Parathyroid adenoma (tissue), 2 donors: Measurements from ENCODE around the gene CACNA1D.
A peak's percentile ranks its signal among the peaks of the same experiment; 100 is the strongest.
"Not testable (repeated sequence)": the region's sequence is repeated elsewhere in the genome, so short reads cannot be mapped to it uniquely, and the experiment has no call there.

ENCODE experiments used
- H2AFZ ChIP-seq: fragments of 300-600 bp; sonication (generic); one replicate; pipeline ENCODE4 v1.7.0; 2017; ENCODE audit warnings: antibody characterized with exemption, mild to moderate bottlenecking
- H3K27ac ChIP-seq: fragments of 300-600 bp; sonication (generic); one replicate; pipeline ENCODE4 v1.7.0; 2017
- H3K27me3 ChIP-seq: fragments of 300-600 bp; sonication (generic); one replicate; pipeline ENCODE4 v1.7.0; 2017; ENCODE audit warnings: low read length; ENCODE audit not compliant: control insufficient read depth, insufficient read depth
- H3K36me3 ChIP-seq: fragments of 300-600 bp; sonication (generic); one replicate; pipeline ENCODE4 v1.7.0; 2017; ENCODE audit warnings: low read length; ENCODE audit not compliant: control insufficient read depth, insufficient read depth
- H3K4me1 ChIP-seq: fragments of 300-600 bp; sonication (generic); one replicate; pipeline ENCODE4 v1.7.0; 2017; ENCODE audit warnings: control low read depth
- H3K4me2 ChIP-seq: fragments of 300-600 bp; sonication (generic); one replicate; pipeline ENCODE4 v1.7.0; 2017; ENCODE audit warnings: low read length
- H3K4me3 ChIP-seq: fragments of 300-600 bp; sonication (generic); one replicate; pipeline ENCODE4 v1.7.0; 2017; ENCODE audit warnings: low read depth, low read length
- H3K79me2 ChIP-seq: fragments of 300-600 bp; sonication (generic); one replicate; pipeline ENCODE4 v1.7.0; 2017; ENCODE audit warnings: control low read depth
- H3K9ac ChIP-seq: fragments of 300-600 bp; sonication (generic); one replicate; pipeline ENCODE4 v1.7.0; 2017; ENCODE audit warnings: mild to moderate bottlenecking
- H3K9me3 ChIP-seq: fragments of 300-600 bp; sonication (generic); one replicate; pipeline ENCODE4 v1.7.0; 2017; ENCODE audit warnings: low read length; ENCODE audit not compliant: control insufficient read depth
- CTCF ChIP-seq: fragments of 300-600 bp; sonication (generic); IDR thresholded peaks from one replicate; pipeline ENCODE4 v1.7.0; 2017; ENCODE audit warnings: antibody characterized with exemption, mild to moderate bottlenecking
- donor health status: primary hyperparathyroidism.

The CACNA1D gene

GRCh38 chr3:53473422-53473821, 21.0 kb upstream of the CACNA1D start:
- no peaks in the 10 kb centered on the region for H3K9me3 ChIP-seq
- no peaks in the 10 kb centered on the region for H3K79me2 ChIP-seq
- no peak overlapping the region for H3K9ac ChIP-seq
- no peak for TF ChIP-seq CTCF
- peaks cover 4% of the 10 kb centered on the region for H3K4me1 ChIP-seq
- H3K4me2 ChIP-seq = no peak overlapping the region
- no peak overlapping the region for H3K27ac ChIP-seq
- H3K27me3 ChIP-seq = no peaks in the 10 kb centered on the region
- no peak overlapping the region for H3K4me3 ChIP-seq
- no peak overlapping the region for H2AFZ ChIP-seq
- no peaks in the 10 kb centered on the region for H3K36me3 ChIP-seq

GRCh38 chr3:53476372-53476771, 18.0 kb upstream of the CACNA1D start:
- not testable (repeated sequence) for H2AFZ ChIP-seq, H3K4me2 ChIP-seq, H3K9me3 ChIP-seq, H3K79me2 ChIP-seq, H3K27ac ChIP-seq, H3K27me3 ChIP-seq, H3K9ac ChIP-seq, H3K36me3 ChIP-seq, H3K4me3 ChIP-seq
- peaks cover 11% of the 10 kb centered on the region for H3K4me1 ChIP-seq

- not testable (repeated sequence) for H3K36me3 ChIP-seq, H3K4me2 ChIP-seq, H3K27ac ChIP-seq
Observed at GRCh38 chr3:53477689-53478088, 16.7 kb upstream of the CACNA1D start.

GRCh38 chr3:53478166-53478830, 16.1 kb upstream of the CACNA1D start:
- Histone ChIP-seq H3K4me3 (no peak overlapping the region), H3K4me2 (peak overlapping the region; percentile 3), H3K36me3 (no peaks in the 10 kb centered on the region), H3K4me1 (peaks cover 11% of the 10 kb centered on the region), H2AFZ (peak overlapping the region; percentile 27), H3K9me3 (no peaks in the 10 kb centered on the region), H3K27me3 (no peaks in the 10 kb centered on the region), H3K9ac (no peak overlapping the region), H3K79me2 (no peaks in the 10 kb centered on the region), H3K27ac (no peak overlapping the region)
- TF ChIP-seq CTCF = no peak

More at GRCh38 chr3:53477689-53478088, 16.7 kb upstream of the CACNA1D start:
- H3K27me3 ChIP-seq, H3K9ac ChIP-seq, H3K79me2 ChIP-seq, H2AFZ ChIP-seq, H3K9me3 ChIP-seq, H3K4me3 ChIP-seq: not testable (repeated sequence)
- H3K4me1 ChIP-seq = peaks cover 11% of the 10 kb centered on the region

GRCh38 chr3:53478921-53479664, 15.3 kb upstream of the CACNA1D start:
- TF ChIP-seq CTCF = no peak
- H2AFZ ChIP-seq = peak overlapping the region; percentile 74
- H3K4me3 ChIP-seq = no peak overlapping the region
- no peak overlapping the region for H3K9ac ChIP-seq
- H3K27ac ChIP-seq = peak overlapping the region; percentile 29
- no peaks in the 10 kb centered on the region for H3K9me3 ChIP-seq
- H3K4me1 ChIP-seq = peaks cover 11% of the 10 kb centered on the region
- H3K36me3 ChIP-seq = no peaks in the 10 kb centered on the region
- H3K4me2 ChIP-seq = no peak overlapping the region
- no peaks in the 10 kb centered on the region for H3K27me3 ChIP-seq
- H3K79me2 ChIP-seq = no peaks in the 10 kb centered on the region
